Measurements from ENCODE around the gene NEK1. TPM values are rescaled to one million over a fixed set of nuclear protein-coding genes. Genes with fewer than 3 reads are reported as not detected.

NEK1 gene
- total RNA-seq (10 to 100 TPM in 7 of 9 donors, 1 to 10 TPM in 2; 6.8 to 17.8 (median 14.7) TPM), polyA plus RNA-seq (1 to 10 TPM; 4.8 to 6.4 TPM)
- long read RNA-seq, donor 1, partial matches to known transcripts: 5 of 10 reads
- long read RNA-seq, donor 1, other reads (novel, unspliced or antisense): 5 of 10 reads
- long read RNA-seq, donor 2, partial matches to known transcripts: 38 of 44 reads
- long read RNA-seq, donor 2, other reads (novel, unspliced or antisense): 6 of 44 reads
- long read RNA-seq, donor 3, partial matches to known transcripts: 8 of 12 reads
- long read RNA-seq, donor 3, other reads (novel, unspliced or antisense): 4 of 12 reads

- DNase-seq (peak; percentile 89 to 94 (median 93)), ATAC-seq (peak; percentile 98 to 99 (median 99))
- Histone ChIP-seq H3K9me3 (no peaks in the 10 kb centered on the region), H3K4me1 (peaks cover 0 to 25% (median 15%) of the 10 kb centered on the region in 12 donors), H3K36me3 (peaks cover 0 to 11% (median 0%) of the 10 kb centered on the region in 9 donors), H3K4me3 (peak within 1 kb of the TSS; percentile 71 to 89 (median 82)), H3K27me3 (no peaks in the 10 kb centered on the region), H3K27ac (peak within 1 kb of the TSS; percentile 78 to 98 (median 95))
- 0% methylated on average over 48 to 61 of the region's 61 CpGs for WGBS, 4 donors
- intact Hi-C loops (cut with DNase I): loop anchor here (1.0 to 10.0 kb wide), 14 partner anchors 8 to 435 kb away; partner anchors contain the start of genes MFAP3L (in 5 of the 10), HPF1 (in 2 of the 10) and CLCN3 (in 1 of the 10)
- TF ChIP-seq POLR2A (IDR thresholded peaks at IDR 0.05): peak in 1 of 2 donors; percentile 90
- peak in 1 of 12 donors; percentile 26 for TF ChIP-seq CTCF (IDR thresholded peaks at IDR 0.05)
Observed at GRCh38 chr4:169611991-169612870, at the start of gene NEK1. Gene NEK1 (minus strand): TSS chr4:169612583. CDS start chr4:169602630, 9,953 bp downstream.

GRCh38 chr4:169661761-169662160 is 49.4 kb upstream of the NEK1 start:
- DNase-seq: no peak
- 47 to 60% (median 52%) methylated on average over 1 of the region's 1 CpG for WGBS, 4 donors
- intact Hi-C loops (cut with DNase I): loop anchor here in 6 of 10 donors (2.0 to 5.0 kb wide), 2 partner anchors 39 to 41 kb away; partner anchors contain the start of gene CLCN3 (in 6 of the 6)
- H3K36me3 ChIP-seq: peaks cover 0 to 3% (median 0%) of the 10 kb centered on the region in 9 donors
- H3K27ac ChIP-seq: peak overlapping the region in 10 of 12 donors; percentile 7 to 89 (median 84)
- H3K9me3 ChIP-seq: peaks cover 0 to 3% (median under 1%) of the 10 kb centered on the region in 12 donors
- H3K4me1 ChIP-seq: peaks cover 0 to 51% (median 37%) of the 10 kb centered on the region in 12 donors
- TF ChIP-seq POLR2A (IDR thresholded peaks at IDR 0.05) (no peak), CTCF (IDR thresholded peaks at IDR 0.05) (no peak)
- no peaks in the 10 kb centered on the region for H3K27me3 ChIP-seq
- H3K4me3 ChIP-seq: peak overlapping the region in 10 of 12 donors; percentile 19 to 61 (median 54)
- no peak for ATAC-seq

GRCh38 chr4:169660929-169661328 is 48.5 kb upstream of the NEK1 start:
- H3K9me3 ChIP-seq: no peaks in the 10 kb centered on the region
- no peak for DNase-seq
- peaks cover 0 to 51% (median 37%) of the 10 kb centered on the region in 12 donors for H3K4me1 ChIP-seq
- H3K27ac ChIP-seq: peak overlapping the region; percentile 67 to 89 (median 85)
- peak overlapping the region; percentile 9 to 61 (median 53) for H3K4me3 ChIP-seq
- intact Hi-C loops (cut with DNase I): loop anchor here in 7 of 10 donors (1.0 to 5.0 kb wide), 3 partner anchors 39 to 41 kb away; partner anchors contain the start of gene CLCN3 (in 7 of the 7)
- no peak for ATAC-seq
- 43 to 51% (median 48%) methylated on average over 3 of the region's 3 CpGs for WGBS, 4 donors
- TF ChIP-seq CTCF (IDR thresholded peaks at IDR 0.05) (no peak), POLR2A (IDR thresholded peaks at IDR 0.05) (no peak)
- no peaks in the 10 kb centered on the region for H3K36me3 ChIP-seq
- no peaks in the 10 kb centered on the region for H3K27me3 ChIP-seq
